HepG2 (cell line): ENCODE data around the gene SOX12. TPM values are rescaled to one million over a fixed set of nuclear protein-coding genes. Genes with fewer than 3 reads are reported as not detected.

Experiments used
- ONECUT2 ChIP-seq: sonication (generic); formaldehyde crosslinking; IDR thresholded peaks from 2 replicates; pipeline ENCODE4 v1.4.0; 2020; ENCODE audit warnings: missing genetic modification reagents
- SRSF4 ChIP-seq: fragments of 200-400 bp; formaldehyde crosslinking; IDR thresholded peaks from one replicate; pipeline ENCODE4 v1.6.1; 2018; ENCODE audit warnings: mild to moderate bottlenecking, low read depth, low read length, moderate library complexity; ENCODE audit not compliant: poor library complexity, severe bottlenecking
- ZBTB1 ChIP-seq: sonication (generic); formaldehyde crosslinking; IDR thresholded peaks from 2 replicates; pipeline ENCODE4 v1.4.0; 2020; ENCODE audit warnings: missing genetic modification reagents, borderline replicate concordance
- ZNF883 ChIP-seq: sonication (generic); formaldehyde crosslinking; IDR thresholded peaks from 2 replicates; pipeline ENCODE4 v1.5.1; 2020; ENCODE audit warnings: mild to moderate bottlenecking, missing genetic modification reagents; ENCODE audit errors: not compliant biosample characterization
- polyA plus RNA-seq, 8 experiments: library from polyadenylated mRNA; depleted of rRNA in 3 of 8; stranded (reverse) in 7 of 8; unstranded in 1 of 8; fragments of >200 nt; fragmentation: Illumina TruSeq in 4 of 8; extraction: Trizol in 4 of 8; gene quantifications; 2 replicates each; pipeline versions ENCODE4 v1.2.1 to v1.2.3, GENCODE V29; 2011 to 2016; ENCODE audit warnings: low read depth in 4 of 8, missing spikeins in 1 of 8, mixed read lengths in 1 of 8; ENCODE audit not compliant: insufficient read depth in 1 of 8
- total RNA-seq, 5 experiments: library from RNA; depleted of rRNA; stranded (reverse); fragments of >200 nt; fragmentation: Illumina TruSeq; extraction: Trizol; gene quantifications; 2 replicates each; pipeline ENCODE4 v1.2.3, GENCODE V29; 2016; ENCODE audit warnings: low read depth in 1 of 5
- TF ChIP-seq, protein P1 (sequence below): sonication (generic); formaldehyde crosslinking; IDR thresholded peaks from 2 replicates; pipeline ENCODE4 v1.8.1; 2023; ENCODE audit warnings: mild to moderate bottlenecking, inconsistent platforms, moderate library complexity, missing genetic modification reagents, borderline replicate concordance
- TF ChIP-seq, protein P2 (sequence below): sonication (generic); formaldehyde crosslinking; IDR thresholded peaks from 2 replicates; pipeline ENCODE4 v1.5.1; 2020; ENCODE audit warnings: missing genetic modification reagents, mild to moderate bottlenecking, borderline replicate concordance
- TF ChIP-seq, protein P3 (sequence below): IDR thresholded peaks from 2 replicates; pipeline ENCODE4 v1.6.1; 2016; ENCODE audit warnings: low read depth, control low read depth
- TF ChIP-seq, protein P4 (sequence below): sonication (generic); formaldehyde crosslinking; IDR thresholded peaks from 2 replicates; pipeline ENCODE4 v1.4.0; 2020; ENCODE audit warnings: mild to moderate bottlenecking, missing genetic modification reagents
- TF ChIP-seq, protein P5 (sequence below): sonication (generic); formaldehyde crosslinking; IDR thresholded peaks from 2 replicates; pipeline ENCODE4 v1.8.1; 2022; ENCODE audit warnings: mild to moderate bottlenecking, missing genetic modification reagents

The SOX12 gene
- total and polyA plus RNA-seq, 2 of the 13 experiments (the other 11 are each of a cell fraction or from before 2014, with no cell fraction given) = 10.0 to 18.7 TPM

DNA sequence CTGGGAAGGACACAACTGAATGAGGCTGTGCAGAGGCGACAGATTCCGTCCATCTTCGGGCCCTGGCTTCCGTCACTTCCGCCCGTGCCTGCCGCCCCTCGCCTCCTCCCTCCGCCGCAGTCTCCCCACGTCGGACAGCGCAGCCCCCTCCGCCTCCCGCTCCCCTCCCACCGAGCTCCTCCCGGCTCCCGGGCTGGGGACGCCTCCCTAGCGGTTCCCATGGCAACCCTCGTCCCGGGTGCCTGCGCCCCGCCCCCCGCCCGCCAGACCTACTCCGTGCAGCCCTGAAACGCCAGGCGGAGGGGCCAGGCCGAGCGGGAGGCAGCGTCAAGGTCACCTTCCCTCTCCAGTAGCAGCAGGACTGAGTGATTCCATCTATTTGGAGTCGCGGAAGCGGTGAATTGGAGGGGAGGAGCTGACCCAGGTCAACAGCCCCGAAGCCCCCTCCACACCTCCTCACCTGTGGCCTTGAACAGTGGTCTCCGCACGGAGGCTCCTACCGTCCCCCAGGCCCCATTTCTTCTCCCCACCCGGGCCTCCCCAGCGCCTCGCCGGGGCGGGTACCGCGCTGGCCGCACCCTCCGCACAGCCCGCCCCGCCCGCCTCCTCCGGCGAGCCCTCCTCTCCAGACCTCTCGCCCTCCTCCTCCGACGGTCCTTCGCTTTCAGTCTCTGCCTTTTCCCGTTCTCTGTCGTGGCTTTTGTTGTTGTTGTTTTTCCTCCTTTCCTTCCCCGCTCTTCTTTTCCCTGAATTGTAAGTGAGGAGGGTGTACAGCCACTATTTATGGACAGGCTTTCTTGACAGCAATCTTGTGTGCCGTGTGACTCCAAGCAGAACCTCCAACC, 22.5 kb downstream of the SOX12 start (continued):
- TF ChIP-seq, protein P1, sequence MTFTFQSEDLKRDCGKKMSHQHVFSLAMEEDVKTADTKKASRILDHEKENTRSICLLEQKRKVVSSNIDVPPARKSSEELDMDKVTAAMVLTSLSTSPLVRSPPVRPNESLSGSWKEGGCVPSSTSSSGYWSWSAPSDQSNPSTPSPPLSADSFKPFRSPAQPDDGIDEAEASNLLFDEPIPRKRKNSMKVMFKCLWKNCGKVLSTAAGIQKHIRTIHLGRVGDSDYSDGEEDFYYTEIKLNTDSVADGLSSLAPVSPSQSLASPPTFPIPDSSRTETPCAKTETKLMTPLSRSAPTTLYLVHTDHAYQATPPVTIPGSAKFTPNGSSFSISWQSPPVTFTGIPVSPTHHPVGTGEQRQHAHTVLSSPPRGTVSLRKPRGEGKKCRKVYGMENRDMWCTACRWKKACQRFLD (CRISPR knock-in tag) = no peak; the same call in 1 of the 2 replicates
- TF ChIP-seq, protein P2, sequence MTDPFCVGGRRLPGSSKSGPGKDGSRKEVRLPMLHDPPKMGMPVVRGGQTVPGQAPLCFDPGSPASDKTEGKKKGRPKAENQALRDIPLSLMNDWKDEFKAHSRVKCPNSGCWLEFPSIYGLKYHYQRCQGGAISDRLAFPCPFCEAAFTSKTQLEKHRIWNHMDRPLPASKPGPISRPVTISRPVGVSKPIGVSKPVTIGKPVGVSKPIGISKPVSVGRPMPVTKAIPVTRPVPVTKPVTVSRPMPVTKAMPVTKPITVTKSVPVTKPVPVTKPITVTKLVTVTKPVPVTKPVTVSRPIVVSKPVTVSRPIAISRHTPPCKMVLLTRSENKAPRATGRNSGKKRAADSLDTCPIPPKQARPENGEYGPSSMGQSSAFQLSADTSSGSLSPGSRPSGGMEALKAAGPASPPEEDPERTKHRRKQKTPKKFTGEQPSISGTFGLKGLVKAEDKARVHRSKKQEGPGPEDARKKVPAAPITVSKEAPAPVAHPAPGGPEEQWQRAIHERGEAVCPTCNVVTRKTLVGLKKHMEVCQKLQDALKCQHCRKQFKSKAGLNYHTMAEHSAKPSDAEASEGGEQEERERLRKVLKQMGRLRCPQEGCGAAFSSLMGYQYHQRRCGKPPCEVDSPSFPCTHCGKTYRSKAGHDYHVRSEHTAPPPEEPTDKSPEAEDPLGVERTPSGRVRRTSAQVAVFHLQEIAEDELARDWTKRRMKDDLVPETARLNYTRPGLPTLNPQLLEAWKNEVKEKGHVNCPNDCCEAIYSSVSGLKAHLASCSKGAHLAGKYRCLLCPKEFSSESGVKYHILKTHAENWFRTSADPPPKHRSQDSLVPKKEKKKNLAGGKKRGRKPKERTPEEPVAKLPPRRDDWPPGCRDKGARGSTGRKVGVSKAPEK = 0 out of 2 replicates have a peak, but pooled peaks have one; percentile 33
- TF ChIP-seq, protein P3, sequence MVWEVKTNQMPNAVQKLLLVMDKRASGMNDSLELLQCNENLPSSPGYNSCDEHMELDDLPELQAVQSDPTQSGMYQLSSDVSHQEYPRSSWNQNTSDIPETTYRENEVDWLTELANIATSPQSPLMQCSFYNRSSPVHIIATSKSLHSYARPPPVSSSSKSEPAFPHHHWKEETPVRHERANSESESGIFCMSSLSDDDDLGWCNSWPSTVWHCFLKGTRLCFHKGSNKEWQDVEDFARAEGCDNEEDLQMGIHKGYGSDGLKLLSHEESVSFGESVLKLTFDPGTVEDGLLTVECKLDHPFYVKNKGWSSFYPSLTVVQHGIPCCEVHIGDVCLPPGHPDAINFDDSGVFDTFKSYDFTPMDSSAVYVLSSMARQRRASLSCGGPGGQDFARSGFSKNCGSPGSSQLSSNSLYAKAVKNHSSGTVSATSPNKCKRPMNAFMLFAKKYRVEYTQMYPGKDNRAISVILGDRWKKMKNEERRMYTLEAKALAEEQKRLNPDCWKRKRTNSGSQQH = peak; percentile 83
- TF ChIP-seq, protein P4, sequence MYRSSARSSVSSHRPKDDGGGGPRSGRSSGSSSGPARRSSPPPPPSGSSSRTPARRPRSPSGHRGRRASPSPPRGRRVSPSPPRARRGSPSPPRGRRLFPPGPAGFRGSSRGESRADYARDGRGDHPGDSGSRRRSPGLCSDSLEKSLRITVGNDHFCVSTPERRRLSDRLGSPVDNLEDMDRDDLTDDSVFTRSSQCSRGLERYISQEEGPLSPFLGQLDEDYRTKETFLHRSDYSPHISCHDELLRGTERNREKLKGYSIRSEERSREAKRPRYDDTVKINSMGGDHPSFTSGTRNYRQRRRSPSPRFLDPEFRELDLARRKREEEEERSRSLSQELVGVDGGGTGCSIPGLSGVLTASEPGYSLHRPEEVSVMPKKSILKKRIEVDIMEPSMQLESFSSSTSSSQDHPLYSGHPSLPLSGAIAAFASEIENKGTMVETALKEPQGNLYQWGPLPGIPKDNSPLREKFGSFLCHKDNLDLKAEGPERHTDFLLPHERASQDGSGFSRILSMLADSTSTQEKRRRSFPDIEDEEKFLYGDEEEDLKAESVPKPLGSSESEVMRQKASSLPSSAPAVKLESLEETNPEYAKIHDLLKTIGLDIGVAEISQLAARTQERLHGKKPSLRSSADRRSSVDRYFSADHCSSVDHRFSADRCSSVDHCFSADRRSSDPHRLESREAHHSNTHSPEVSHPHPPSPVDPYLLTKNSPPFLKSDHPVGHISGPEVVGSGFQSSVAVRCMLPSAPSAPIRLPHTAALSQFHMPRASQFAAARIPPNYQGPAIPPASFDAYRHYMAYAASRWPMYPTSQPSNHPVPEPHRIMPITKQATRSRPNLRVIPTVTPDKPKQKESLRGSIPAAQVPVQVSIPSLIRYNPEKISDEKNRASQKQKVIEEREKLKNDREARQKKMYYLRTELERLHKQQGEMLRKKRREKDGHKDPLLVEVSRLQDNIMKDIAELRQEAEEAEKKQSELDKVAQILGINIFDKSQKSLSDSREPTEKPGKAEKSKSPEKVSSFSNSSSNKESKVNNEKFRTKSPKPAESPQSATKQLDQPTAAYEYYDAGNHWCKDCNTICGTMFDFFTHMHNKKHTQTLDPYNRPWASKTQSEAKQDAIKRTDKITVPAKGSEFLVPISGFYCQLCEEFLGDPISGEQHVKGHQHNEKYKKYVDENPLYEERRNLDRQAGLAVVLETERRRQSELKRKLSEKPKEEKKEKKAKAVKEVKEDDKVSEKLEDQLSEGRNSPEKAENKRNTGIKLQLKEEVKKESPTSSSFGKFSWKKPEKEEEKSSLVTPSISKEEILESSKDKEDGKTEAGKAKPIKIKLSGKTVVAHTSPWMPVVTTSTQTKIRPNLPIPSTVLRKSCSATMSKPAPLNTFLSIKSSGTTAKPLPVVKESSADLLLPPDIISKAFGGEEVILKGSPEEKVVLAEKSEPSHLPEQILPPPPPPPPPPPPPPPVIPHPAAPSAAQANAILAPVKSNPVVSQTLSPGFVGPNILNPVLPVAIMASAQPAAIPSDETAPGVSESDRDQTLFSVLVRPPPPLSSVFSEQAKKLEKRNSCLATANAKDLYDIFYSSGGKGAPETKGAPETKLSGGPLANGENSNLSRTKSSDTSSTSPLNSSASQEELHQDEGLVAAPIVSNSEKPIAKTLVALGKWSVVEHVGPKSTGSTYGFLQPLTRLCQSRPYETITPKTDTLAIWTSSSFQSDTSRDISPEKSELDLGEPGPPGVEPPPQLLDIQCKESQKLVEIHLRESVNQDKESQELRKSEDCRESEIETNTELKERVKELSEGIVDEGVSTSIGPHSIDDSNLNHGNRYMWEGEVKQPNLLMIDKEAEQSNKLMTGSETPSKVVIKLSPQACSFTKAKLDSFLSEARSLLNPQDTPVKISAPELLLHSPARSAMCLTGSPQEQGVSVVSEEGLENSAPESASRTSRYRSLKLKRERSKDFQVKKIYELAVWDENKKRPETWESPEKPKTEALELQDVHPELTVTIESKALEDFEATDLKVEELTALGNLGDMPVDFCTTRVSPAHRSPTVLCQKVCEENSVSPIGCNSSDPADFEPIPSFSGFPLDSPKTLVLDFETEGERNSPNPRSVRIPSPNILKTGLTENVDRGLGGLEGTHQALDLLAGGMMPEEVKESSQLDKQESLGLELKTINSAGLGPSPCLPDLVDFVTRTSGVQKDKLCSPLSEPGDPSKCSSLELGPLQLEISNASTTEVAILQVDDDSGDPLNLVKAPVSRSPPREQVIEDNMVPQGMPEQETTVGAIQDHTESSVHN (CRISPR knock-in tag) = 0 out of 2 replicates have a peak, but pooled peaks have one; percentile 43
- peak; percentile 36; the same call in 1 of the 2 replicates for TF ChIP-seq ZBTB1
- peak; percentile 41; the same call in 1 of the 2 replicates for TF ChIP-seq ONECUT2 (CRISPR knock-in tag)
- no peak for TF ChIP-seq SRSF4
- TF ChIP-seq ZNF883 (CRISPR knock-in tag) = peak; percentile 92
- TF ChIP-seq, protein P5, sequence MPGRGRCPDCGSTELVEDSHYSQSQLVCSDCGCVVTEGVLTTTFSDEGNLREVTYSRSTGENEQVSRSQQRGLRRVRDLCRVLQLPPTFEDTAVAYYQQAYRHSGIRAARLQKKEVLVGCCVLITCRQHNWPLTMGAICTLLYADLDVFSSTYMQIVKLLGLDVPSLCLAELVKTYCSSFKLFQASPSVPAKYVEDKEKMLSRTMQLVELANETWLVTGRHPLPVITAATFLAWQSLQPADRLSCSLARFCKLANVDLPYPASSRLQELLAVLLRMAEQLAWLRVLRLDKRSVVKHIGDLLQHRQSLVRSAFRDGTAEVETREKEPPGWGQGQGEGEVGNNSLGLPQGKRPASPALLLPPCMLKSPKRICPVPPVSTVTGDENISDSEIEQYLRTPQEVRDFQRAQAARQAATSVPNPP = peak; percentile 91
